Measurements from ENCODE around the gene TERT.
"Not testable (repeated sequence)": the region's sequence is repeated elsewhere in the genome, so short reads cannot be mapped to it uniquely, and the experiment has no call there.

- TF ChIP-seq CTCF (conservative IDR thresholded peaks at IDR 0.05 in 1 of 2, IDR thresholded peaks at IDR 0.05 in 1 of 2; ENCODE audit: extremely low read depth in 1 of 2, insufficient read depth in 1 of 2, low read depth in 1 of 2, low read length in 2 of 2); EZH2 (IDR thresholded peaks at IDR 0.05; ENCODE audit: borderline replicate concordance, low read length): not testable (repeated sequence)
Measured at GRCh38 chr5:1339818-1340210, 44.9 kb upstream of the TERT start.

Measured in mammary epithelial cell (primary cell).